ENCODE data around the gene CTIF. TPM values are rescaled to one million over a fixed set of nuclear protein-coding genes. Genes with fewer than 3 reads are reported as not detected.

The CTIF gene
- total and polyA plus RNA-seq, 2 donors (not counting 1 experiment from before 2014, with no cell fraction given) = 27.2 to 28.1 TPM

DNA sequence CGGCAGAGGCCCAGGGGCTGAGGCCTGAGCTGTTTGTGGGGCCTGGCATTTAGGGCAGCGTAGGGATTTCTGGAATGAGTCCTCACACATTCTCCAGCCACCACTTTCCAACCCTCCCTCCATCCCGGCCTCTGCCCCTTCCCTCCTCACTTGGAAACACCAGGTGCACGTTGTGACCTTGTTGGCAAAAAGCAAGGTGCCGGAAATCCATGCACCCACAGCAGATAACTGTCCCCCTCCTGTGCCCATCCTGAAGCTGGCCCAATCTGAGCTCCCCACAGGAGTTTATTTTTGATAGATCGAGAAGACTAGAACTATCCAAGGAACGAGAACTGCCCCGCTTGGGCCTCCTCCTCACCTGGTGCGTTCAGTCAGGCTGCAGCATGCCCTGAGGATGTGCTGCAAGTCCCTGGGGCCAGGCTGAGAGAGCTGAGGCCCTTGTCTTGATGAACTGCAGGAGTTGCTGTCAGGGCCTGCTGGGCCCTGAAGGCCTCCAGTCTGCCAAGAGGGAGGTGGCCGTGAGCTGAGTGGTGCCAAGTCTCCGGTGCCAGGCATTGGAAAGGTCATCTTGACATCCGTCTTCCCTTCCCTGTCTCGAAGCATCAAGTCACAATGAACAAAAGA is 55.8 kb downstream of the CTIF start:
- no peak for DNase-seq (ENCODE audit: low read depth in 2 of 2)
- no peak for TF ChIP-seq EZH2 (IDR thresholded peaks at IDR 0.05; ENCODE audit: low read length, missing control alignments)
- TF ChIP-seq, protein P1, sequence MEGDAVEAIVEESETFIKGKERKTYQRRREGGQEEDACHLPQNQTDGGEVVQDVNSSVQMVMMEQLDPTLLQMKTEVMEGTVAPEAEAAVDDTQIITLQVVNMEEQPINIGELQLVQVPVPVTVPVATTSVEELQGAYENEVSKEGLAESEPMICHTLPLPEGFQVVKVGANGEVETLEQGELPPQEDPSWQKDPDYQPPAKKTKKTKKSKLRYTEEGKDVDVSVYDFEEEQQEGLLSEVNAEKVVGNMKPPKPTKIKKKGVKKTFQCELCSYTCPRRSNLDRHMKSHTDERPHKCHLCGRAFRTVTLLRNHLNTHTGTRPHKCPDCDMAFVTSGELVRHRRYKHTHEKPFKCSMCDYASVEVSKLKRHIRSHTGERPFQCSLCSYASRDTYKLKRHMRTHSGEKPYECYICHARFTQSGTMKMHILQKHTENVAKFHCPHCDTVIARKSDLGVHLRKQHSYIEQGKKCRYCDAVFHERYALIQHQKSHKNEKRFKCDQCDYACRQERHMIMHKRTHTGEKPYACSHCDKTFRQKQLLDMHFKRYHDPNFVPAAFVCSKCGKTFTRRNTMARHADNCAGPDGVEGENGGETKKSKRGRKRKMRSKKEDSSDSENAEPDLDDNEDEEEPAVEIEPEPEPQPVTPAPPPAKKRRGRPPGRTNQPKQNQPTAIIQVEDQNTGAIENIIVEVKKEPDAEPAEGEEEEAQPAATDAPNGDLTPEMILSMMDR (conservative IDR thresholded peaks at IDR 0.05 in 1 of 2, IDR thresholded peaks at IDR 0.05 in 1 of 2; ENCODE audit: low read depth in 1 of 2, low read length in 2 of 2) = no peak

DNA sequence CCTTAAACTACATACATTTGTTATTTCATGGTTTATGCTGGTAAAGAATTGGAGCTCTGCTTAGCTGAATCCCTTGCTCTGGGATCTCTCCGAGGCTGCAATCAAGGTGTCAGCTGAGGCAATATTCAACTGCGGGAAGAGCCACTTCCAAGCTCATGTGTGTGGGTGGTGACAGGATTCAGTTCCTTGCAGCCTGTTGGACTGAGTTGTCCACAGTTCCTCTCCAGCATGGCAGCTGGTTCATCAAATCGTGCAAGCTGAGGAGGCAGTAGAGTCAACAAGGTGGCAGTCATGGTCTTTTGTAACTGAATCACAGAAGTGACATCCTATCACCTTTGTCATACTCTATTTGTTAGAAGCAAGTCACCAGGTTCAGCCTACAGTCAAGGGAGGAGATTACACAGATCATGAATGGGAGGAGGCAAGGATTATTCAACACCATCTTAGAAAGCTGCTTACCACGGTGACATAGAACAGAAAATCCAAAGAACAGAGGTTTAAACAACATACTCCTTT is 56.9 kb downstream of the CTIF start:
- H2AFZ ChIP-seq (ENCODE audit: low read length) = no peak overlapping the region
- H3K79me2 ChIP-seq (ENCODE audit: control insufficient read depth, insufficient read depth, low read length) = peaks cover 29% of the 10 kb centered on the region
- no peak for DNase-seq (ENCODE audit: low read depth in 2 of 2)
- no peak overlapping the region for H3K9ac ChIP-seq (ENCODE audit: insufficient read depth, low read length)
- H3K36me3 ChIP-seq (ENCODE audit: control insufficient read depth, insufficient read depth, low read length) = peaks cover 4% of the 10 kb centered on the region
- H3K27ac ChIP-seq (ENCODE audit: insufficient read depth, low read length) = no peak overlapping the region
- H3K4me2 ChIP-seq (ENCODE audit: extremely low read depth, insufficient read depth, low read length) = no peak overlapping the region
- peaks cover 2% of the 10 kb centered on the region for H4K20me1 ChIP-seq (ENCODE audit: control insufficient read depth, extremely low read depth, insufficient read depth, low read length)
- TF ChIP-seq, protein P1 (conservative IDR thresholded peaks at IDR 0.05 in 1 of 2, IDR thresholded peaks at IDR 0.05 in 1 of 2; ENCODE audit: low read depth in 1 of 2, low read length in 2 of 2) = no peak
- no peak for TF ChIP-seq EZH2 (IDR thresholded peaks at IDR 0.05; ENCODE audit: low read length, missing control alignments)
- no peak overlapping the region for H3K4me3 ChIP-seq (replicated peaks in 1 of 4; ENCODE audit: control extremely low read depth in 1 of 4, insufficient read depth in 1 of 4, low read depth in 3 of 4, low read length in 4 of 4)
- H3K4me1 ChIP-seq (ENCODE audit: control insufficient read depth, extremely low read depth, insufficient read depth, low read length) = no peaks in the 10 kb centered on the region
- no peaks in the 10 kb centered on the region for H3K9me3 ChIP-seq (ENCODE audit: control insufficient read depth, insufficient read depth, low read depth, low read length)
- no peaks in the 10 kb centered on the region for H3K27me3 ChIP-seq (ENCODE audit: control insufficient read depth, insufficient read depth, low read length)

More for the DNA sequence above, 55.8 kb downstream of the CTIF start:
- Histone ChIP-seq H3K36me3 (ENCODE audit: control insufficient read depth, insufficient read depth, low read length) (peaks cover 4% of the 10 kb centered on the region), H3K4me2 (ENCODE audit: extremely low read depth, insufficient read depth, low read length) (no peak overlapping the region), H3K9me3 (ENCODE audit: control insufficient read depth, insufficient read depth, low read depth, low read length) (no peaks in the 10 kb centered on the region), H3K79me2 (ENCODE audit: control insufficient read depth, insufficient read depth, low read length) (peaks cover 26% of the 10 kb centered on the region), H3K9ac (ENCODE audit: insufficient read depth, low read length) (no peak overlapping the region), H2AFZ (ENCODE audit: low read length) (no peak overlapping the region), H3K27ac (ENCODE audit: insufficient read depth, low read length) (no peak overlapping the region), H3K4me3 (replicated peaks in 1 of 4; ENCODE audit: control extremely low read depth in 1 of 4, insufficient read depth in 1 of 4, low read depth in 3 of 4, low read length in 4 of 4) (no peak overlapping the region), H3K4me1 (ENCODE audit: control insufficient read depth, extremely low read depth, insufficient read depth, low read length) (peaks cover 3% of the 10 kb centered on the region), H4K20me1 (ENCODE audit: control insufficient read depth, extremely low read depth, insufficient read depth, low read length) (no peaks in the 10 kb centered on the region), H3K27me3 (ENCODE audit: control insufficient read depth, insufficient read depth, low read length) (no peaks in the 10 kb centered on the region)

DNA sequence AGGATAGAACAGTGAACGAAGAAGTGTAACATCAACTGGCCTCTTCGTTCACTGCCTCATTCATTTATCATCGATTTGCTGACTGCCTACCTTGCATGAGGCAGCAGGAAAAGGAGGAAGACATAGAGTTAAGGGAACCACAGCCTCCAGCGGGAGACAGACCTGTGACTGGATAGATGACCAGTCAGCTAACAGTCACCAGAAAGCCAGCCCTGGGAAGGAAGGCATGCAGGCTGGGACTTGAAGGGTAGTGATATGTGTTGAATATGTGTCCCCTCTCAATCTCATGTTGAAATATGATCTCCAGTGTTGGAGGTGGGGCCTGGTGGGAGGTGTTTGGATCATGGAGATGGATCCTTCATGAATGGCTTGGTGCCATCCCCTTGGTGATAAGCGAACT is 58.3 kb downstream of the CTIF start:
- Histone ChIP-seq H4K20me1 (ENCODE audit: control insufficient read depth, extremely low read depth, insufficient read depth, low read length) (peaks cover 2% of the 10 kb centered on the region), H3K4me2 (ENCODE audit: extremely low read depth, insufficient read depth, low read length) (no peak overlapping the region), H3K36me3 (ENCODE audit: control insufficient read depth, insufficient read depth, low read length) (peaks cover 4% of the 10 kb centered on the region), H3K4me1 (ENCODE audit: control insufficient read depth, extremely low read depth, insufficient read depth, low read length) (no peaks in the 10 kb centered on the region), H3K79me2 (ENCODE audit: control insufficient read depth, insufficient read depth, low read length) (peaks cover 25% of the 10 kb centered on the region), H3K9ac (ENCODE audit: insufficient read depth, low read length) (no peak overlapping the region), H3K27ac (ENCODE audit: insufficient read depth, low read length) (no peak overlapping the region), H3K9me3 (ENCODE audit: control insufficient read depth, insufficient read depth, low read depth, low read length) (no peaks in the 10 kb centered on the region), H2AFZ (ENCODE audit: low read length) (no peak overlapping the region), H3K27me3 (ENCODE audit: control insufficient read depth, insufficient read depth, low read length) (no peaks in the 10 kb centered on the region), H3K4me3 (replicated peaks in 1 of 4; ENCODE audit: control extremely low read depth in 1 of 4, insufficient read depth in 1 of 4, low read depth in 3 of 4, low read length in 4 of 4) (no peak overlapping the region)
- no peak for DNase-seq (ENCODE audit: low read depth in 2 of 2)
- TF ChIP-seq EZH2 (IDR thresholded peaks at IDR 0.05; ENCODE audit: low read length, missing control alignments) = no peak
- TF ChIP-seq, protein P1 (conservative IDR thresholded peaks at IDR 0.05 in 1 of 2, IDR thresholded peaks at IDR 0.05 in 1 of 2; ENCODE audit: low read depth in 1 of 2, low read length in 2 of 2) = no peak
